GM18951 (cell line): Measurements from ENCODE around the gene SLC6A6.

Experiments used
- POLR2A ChIP-seq: IDR thresholded peaks from 4 replicates; pipeline ENCODE4 v1.6.1; 2011; ENCODE audit warnings: mild to moderate bottlenecking; ENCODE audit not compliant: insufficient read length, insufficient read depth; ENCODE audit errors: extremely low read depth
- in situ Hi-C: fragments of 300-500 bp; cut with MboI; formaldehyde crosslinking; loops from one replicate; pipeline ENCODE4 v1.12.0; 2022; ENCODE audit warnings: low sequenced_read_pairs, mixed read lengths, inconsistent platforms; ENCODE audit not compliant: unreplicated experiment

The SLC6A6 gene

GRCh38 chr3:14466179-14466903, 63.9 kb downstream of the SLC6A6 start:
- no peak for TF ChIP-seq POLR2A
- in situ Hi-C loops = loop anchor here (5.0 kb wide), 1 partner anchor 204 kb away; no protein-coding TSS in a partner anchor

- TF ChIP-seq POLR2A = no peak
- in situ Hi-C loops = loop anchor here (5.0 kb wide), 1 partner anchor 206 kb away; no protein-coding TSS in a partner anchor
These were observed 65.6 kb downstream of the SLC6A6 start for GRCh38 chr3:14467814-14468620.

- TF ChIP-seq POLR2A = no peak
- in situ Hi-C loops = loop anchor here (5.0 kb wide), 1 partner anchor 206 kb away; no protein-coding TSS in a partner anchor
These were observed 66.2 kb downstream of the SLC6A6 start for GRCh38 chr3:14468621-14468981.

GRCh38 chr3:14470461-14470860, 68.1 kb downstream of the SLC6A6 start:
- no peak for TF ChIP-seq POLR2A
- in situ Hi-C loops = no loop called here

GRCh38 chr3:14471016-14471415, 68.6 kb downstream of the SLC6A6 start:
- no peak for TF ChIP-seq POLR2A
- in situ Hi-C loops = no loop called here

- in situ Hi-C loops = no loop called here
- TF ChIP-seq POLR2A = no peak
These were observed 69.3 kb downstream of the SLC6A6 start for GRCh38 chr3:14471690-14472089.

- no peak for TF ChIP-seq POLR2A
- in situ Hi-C loops = no loop called here
These were observed 70.3 kb downstream of the SLC6A6 start for GRCh38 chr3:14472471-14473351.

- in situ Hi-C loops = no loop called here
- no peak for TF ChIP-seq POLR2A
These were observed 71.0 kb downstream of the SLC6A6 start for GRCh38 chr3:14473411-14473891.

- TF ChIP-seq POLR2A = no peak
- in situ Hi-C loops = no loop called here
These were observed 72.1 kb downstream of the SLC6A6 start for GRCh38 chr3:14474363-14475081.

GRCh38 chr3:14475621-14476020, 73.2 kb downstream of the SLC6A6 start:
- no peak for TF ChIP-seq POLR2A
- in situ Hi-C loops = no loop called here

- in situ Hi-C loops = no loop called here
- TF ChIP-seq POLR2A = no peak
These were observed 74.3 kb downstream of the SLC6A6 start for GRCh38 chr3:14476583-14477265.
